ENCODE results near the gene ZNF23. TPM values are rescaled to one million over a fixed set of nuclear protein-coding genes. Genes with fewer than 3 reads are reported as not detected.
A peak's percentile ranks its signal among the peaks of the same experiment; 100 is the strongest.

The ZNF23 gene
- total and polyA plus RNA-seq, 10 of the 15 experiments (the other 5 are each of a cell fraction or from before 2014, with no cell fraction given), result 3.6 to 11.5 (median 8.7) TPM

GRCh38 chr16:71500964-71501363 is 38.9 kb upstream of the ZNF23 start:
- FAIRE-seq, result no peak
- POLR2A ChIA-PET, result interaction anchor here (1.5 kb wide), 1 partner anchor 89 kb away, joined by 5 read pairs; no protein-coding TSS in a partner anchor
- BruUV-seq (replicated peaks), result no TSS peak

More at GRCh38 chr16:71500964-71501363, 38.9 kb upstream of the ZNF23 start:
- Histone ChIP-seq H3K27ac (ENCODE audit: control insufficient read depth, insufficient read depth) (no peak overlapping the region), H3K4me1 (ENCODE audit: control insufficient read depth, insufficient read depth, low read length) (no peaks in the 10 kb centered on the region), H4K20me1 (ENCODE audit: control insufficient read depth, insufficient read depth) (no peaks in the 10 kb centered on the region), H3K9ac (ENCODE audit: control insufficient read depth, insufficient read depth, low read length) (no peak overlapping the region), H3K36me3 (ENCODE audit: control insufficient read depth in 2 of 2, insufficient read depth in 2 of 2, low read length in 1 of 2) (no peaks in the 10 kb centered on the region), H3K4me3 (no peak overlapping the region), H3K9me3 (replicated peaks; ENCODE audit: control insufficient read depth, insufficient read depth, low read length) (no peaks in the 10 kb centered on the region), H3K4me2 (ENCODE audit: control insufficient read depth, insufficient read depth) (no peak overlapping the region), H2AFZ (ENCODE audit: control insufficient read depth, low read depth, low read length) (no peak overlapping the region), H3K79me2 (ENCODE audit: control insufficient read depth, insufficient read depth, low read length) (no peaks in the 10 kb centered on the region), H3K27me3 (replicated peaks in 1 of 2; ENCODE audit: control insufficient read depth in 2 of 2, insufficient read depth in 2 of 2, low read length in 1 of 2) (no peaks in the 10 kb centered on the region)
- in situ Hi-C loops (cut with MboI), result loop anchor here (5.0 kb wide), 1 partner anchor 111 kb away; no protein-coding TSS in a partner anchor
- TF ChIP-seq NKRF (conservative IDR thresholded peaks at IDR 0.05) (no peak), CTCF (IDR thresholded peaks at IDR 0.05 in 2 of 3, conservative IDR thresholded peaks at IDR 0.05 in 1 of 3; ENCODE audit: control insufficient read depth in 2 of 3, extremely low read depth in 1 of 3, insufficient read depth in 1 of 3, low read depth in 3 of 3, low read length in 3 of 3) (peak in 1 of 3 experiments; percentile 2; a peak in 1 of 6 replicates), IRF5 (IDR thresholded peaks at IDR 0.05; ENCODE audit: borderline replicate concordance) (no peak), BCL11A (IDR thresholded peaks at IDR 0.05; ENCODE audit: low read depth, low read length) (no peak)
- ATAC-seq (peak; percentile 64), DNase-seq (ENCODE audit: low read depth, low spot score) (no peak)
- RAD21 ChIA-PET (ENCODE audit: unreplicated experiment), result interaction anchor here (0.6 to 6.1 kb wide), 14 partner anchors 25 to 461 kb away, joined by 3 to 82 read pairs (median 4); partner anchors contain the start of genes CHST4 and ZNF23
- CTCF ChIA-PET, result interaction anchor here (0.6 to 8.8 kb wide), 23 partner anchors 8 to 500 kb away, joined by 3 to 164 read pairs (median 5); no protein-coding TSS in a partner anchor
- intact Hi-C loops (cut with micrococcal nuclease; ENCODE audit: unreplicated experiment), result loop anchor here (1.0 to 2.0 kb wide), 2 partner anchors 36 to 110 kb away; no protein-coding TSS in a partner anchor
- SMC1A ChIA-PET (ENCODE audit: uncharacterized antibody, unreplicated experiment), result interaction anchor here (0.8 to 7.2 kb wide), 15 partner anchors 9 to 134 kb away, joined by 3 to 83 read pairs (median 5); partner anchors contain the start of gene ZNF19
- 50% methylated on average over 2 of the region's 2 CpGs for WGBS (ENCODE audit: insufficient coverage, insufficient replicate concordance, low lambda C conversion rate, missing lambda C conversion rate)

Measured in GM12878 (cell line).